Peyer's patch (tissue), 4 donors: Measurements from ENCODE around the gene VEGFA. TPM values are rescaled to one million over a fixed set of nuclear protein-coding genes. Genes with fewer than 3 reads are reported as not detected.
A peak's percentile ranks its signal among the peaks of the same experiment; 100 is the strongest.

Experiments
- DNase-seq, 3 donors: peaks; one replicate each; pipeline ENCODE4 v3.0.0-alpha.2; 2017 to 2019
- H3K27ac ChIP-seq, 4 donors: fragments of 200-600 bp; sonication (generic); one replicate each; pipeline ENCODE4 v1.5.1; 2016 to 2019
- H3K27me3 ChIP-seq, 2 donors: fragments of 200-600 bp; sonication (generic); one replicate each; pipeline ENCODE4 v1.5.1; 2019
- H3K36me3 ChIP-seq, 3 donors: fragments of 200-600 bp; sonication (generic); one replicate each; pipeline ENCODE4 v1.5.1; 2016 to 2019
- H3K4me1 ChIP-seq, 4 donors: fragments of 200-600 bp; sonication (generic); one replicate each; pipeline ENCODE4 v1.5.1; 2016 to 2019
- H3K4me3 ChIP-seq, 4 donors: fragments of 200-600 bp; sonication (generic); 1 replicate in 3 of 4; 2 replicates in 1 of 4; pipeline ENCODE4 v1.5.1; 2016 to 2019; ENCODE audit warnings: mild to moderate bottlenecking in 1 of 4
- H3K9me3 ChIP-seq, 4 donors: fragments of 200-600 bp; sonication (generic); one replicate each; pipeline ENCODE4 v1.5.1; 2016 to 2019; ENCODE audit warnings: mild to moderate bottlenecking in 1 of 4
- POLR2A ChIP-seq, 2 donors: fragments of 450-650 bp; IDR thresholded peaks; one replicate each; pipeline ENCODE4 v1.5.1; 2017; ENCODE audit warnings: antibody characterized with exemption in 2 of 2, mild to moderate bottlenecking in 2 of 2, moderate library complexity in 2 of 2
- total RNA-seq, 4 donors: library from RNA; depleted of rRNA; stranded (reverse); fragments of >200 nt; gene quantifications; one replicate each; pipeline ENCODE4 v1.1.0, GENCODE V29; 2016
- TF ChIP-seq, protein P1 (sequence below), 6 experiments: fragments of 450-650 bp in 4 of 6; fragments of 200-600 bp in 2 of 6; sonication (generic) in 1 of 6; IDR thresholded peaks; one replicate each; pipeline ENCODE4 v1.5.1; 2017 to 2019; ENCODE audit warnings: antibody characterized with exemption in 6 of 6, mild to moderate bottlenecking in 3 of 6, moderate library complexity in 1 of 6

The VEGFA gene
- total RNA-seq, 4 donors from 2014 or later = 202 to 663 (median 418) TPM

DNA sequence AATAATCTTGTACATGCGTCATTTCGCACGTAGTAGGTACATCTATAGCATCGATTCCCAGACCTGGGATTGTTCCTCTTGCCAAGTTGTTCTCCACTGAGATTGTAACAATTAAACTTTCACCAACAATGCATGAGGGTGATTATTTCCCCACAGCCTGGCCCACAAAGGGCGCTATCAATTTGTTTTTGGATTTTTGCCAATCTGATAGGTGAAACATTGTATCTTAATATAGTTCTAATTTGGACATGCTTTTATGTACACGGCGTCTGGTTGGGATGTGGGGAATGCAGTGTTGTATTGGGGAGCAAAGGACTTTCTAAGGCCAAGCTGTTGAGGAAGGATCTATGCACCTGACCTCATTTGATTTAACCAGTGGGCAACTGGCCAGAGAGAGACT, 59.5 kb downstream of the VEGFA start:
- H3K4me3 ChIP-seq = no peak overlapping the region
- no peaks in the 10 kb centered on the region for H3K36me3 ChIP-seq
- no peaks in the 10 kb centered on the region for H3K27me3 ChIP-seq
- no peak for DNase-seq
- no peak overlapping the region for H3K27ac ChIP-seq
- H3K4me1 ChIP-seq = peaks cover 0 to 52% (median 2%) of the 10 kb centered on the region in 4 donors
- TF ChIP-seq, protein P1, sequence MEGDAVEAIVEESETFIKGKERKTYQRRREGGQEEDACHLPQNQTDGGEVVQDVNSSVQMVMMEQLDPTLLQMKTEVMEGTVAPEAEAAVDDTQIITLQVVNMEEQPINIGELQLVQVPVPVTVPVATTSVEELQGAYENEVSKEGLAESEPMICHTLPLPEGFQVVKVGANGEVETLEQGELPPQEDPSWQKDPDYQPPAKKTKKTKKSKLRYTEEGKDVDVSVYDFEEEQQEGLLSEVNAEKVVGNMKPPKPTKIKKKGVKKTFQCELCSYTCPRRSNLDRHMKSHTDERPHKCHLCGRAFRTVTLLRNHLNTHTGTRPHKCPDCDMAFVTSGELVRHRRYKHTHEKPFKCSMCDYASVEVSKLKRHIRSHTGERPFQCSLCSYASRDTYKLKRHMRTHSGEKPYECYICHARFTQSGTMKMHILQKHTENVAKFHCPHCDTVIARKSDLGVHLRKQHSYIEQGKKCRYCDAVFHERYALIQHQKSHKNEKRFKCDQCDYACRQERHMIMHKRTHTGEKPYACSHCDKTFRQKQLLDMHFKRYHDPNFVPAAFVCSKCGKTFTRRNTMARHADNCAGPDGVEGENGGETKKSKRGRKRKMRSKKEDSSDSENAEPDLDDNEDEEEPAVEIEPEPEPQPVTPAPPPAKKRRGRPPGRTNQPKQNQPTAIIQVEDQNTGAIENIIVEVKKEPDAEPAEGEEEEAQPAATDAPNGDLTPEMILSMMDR (IDR thresholded peaks at IDR 0.05) = no peak
- TF ChIP-seq POLR2A (IDR thresholded peaks at IDR 0.05) = no peak
- no peaks in the 10 kb centered on the region for H3K9me3 ChIP-seq

DNA sequence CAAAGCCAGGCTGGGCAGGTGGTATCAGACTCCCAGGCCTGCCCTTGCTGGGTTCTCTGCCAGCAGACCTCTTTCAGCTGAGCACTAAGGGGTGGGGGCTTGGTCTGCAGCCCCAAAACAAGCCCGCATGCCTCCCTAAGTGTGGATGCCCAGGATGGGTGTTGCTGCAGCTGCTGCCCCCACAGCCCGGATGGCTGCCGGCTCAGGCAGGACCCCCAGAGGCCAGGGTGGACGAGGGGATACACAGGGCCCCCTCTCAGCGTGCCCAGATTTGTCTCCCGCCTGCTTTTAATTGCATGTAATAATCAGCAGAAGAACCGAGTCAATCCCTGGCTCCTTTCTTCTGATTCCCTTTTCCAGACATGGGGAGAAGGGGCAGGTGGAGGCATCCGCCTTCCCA, 60.8 kb downstream of the VEGFA start:
- no peaks in the 10 kb centered on the region for H3K27me3 ChIP-seq
- no peak for TF ChIP-seq POLR2A (IDR thresholded peaks at IDR 0.05)
- TF ChIP-seq, protein P1 (IDR thresholded peaks at IDR 0.05) = no peak
- no peaks in the 10 kb centered on the region for H3K9me3 ChIP-seq
- H3K36me3 ChIP-seq = no peaks in the 10 kb centered on the region
- H3K4me3 ChIP-seq = no peak overlapping the region
- no peak for DNase-seq
- peaks cover 0 to 40% (median 2%) of the 10 kb centered on the region in 4 donors for H3K4me1 ChIP-seq
- H3K27ac ChIP-seq = peak overlapping the region in 3 of 4 donors; percentile 54 to 66 (median 55)

- Histone ChIP-seq H3K4me1 (peaks cover 0 to 36% (median 2%) of the 10 kb centered on the region in 4 donors), H3K36me3 (no peaks in the 10 kb centered on the region), H3K4me3 (no peak overlapping the region), H3K27ac (peak overlapping the region in 3 of 4 donors; percentile 54 to 66 (median 55)), H3K9me3 (no peaks in the 10 kb centered on the region), H3K27me3 (no peaks in the 10 kb centered on the region)
- TF ChIP-seq, protein P1 (IDR thresholded peaks at IDR 0.05) = no peak
- TF ChIP-seq POLR2A (IDR thresholded peaks at IDR 0.05) = peak in 1 of 2 donors; percentile 35
- DNase-seq = peak in 1 of 3 donors; percentile 75
Observed at GRCh38 chr6:43831191-43831590, 61.2 kb downstream of the VEGFA start.

DNA sequence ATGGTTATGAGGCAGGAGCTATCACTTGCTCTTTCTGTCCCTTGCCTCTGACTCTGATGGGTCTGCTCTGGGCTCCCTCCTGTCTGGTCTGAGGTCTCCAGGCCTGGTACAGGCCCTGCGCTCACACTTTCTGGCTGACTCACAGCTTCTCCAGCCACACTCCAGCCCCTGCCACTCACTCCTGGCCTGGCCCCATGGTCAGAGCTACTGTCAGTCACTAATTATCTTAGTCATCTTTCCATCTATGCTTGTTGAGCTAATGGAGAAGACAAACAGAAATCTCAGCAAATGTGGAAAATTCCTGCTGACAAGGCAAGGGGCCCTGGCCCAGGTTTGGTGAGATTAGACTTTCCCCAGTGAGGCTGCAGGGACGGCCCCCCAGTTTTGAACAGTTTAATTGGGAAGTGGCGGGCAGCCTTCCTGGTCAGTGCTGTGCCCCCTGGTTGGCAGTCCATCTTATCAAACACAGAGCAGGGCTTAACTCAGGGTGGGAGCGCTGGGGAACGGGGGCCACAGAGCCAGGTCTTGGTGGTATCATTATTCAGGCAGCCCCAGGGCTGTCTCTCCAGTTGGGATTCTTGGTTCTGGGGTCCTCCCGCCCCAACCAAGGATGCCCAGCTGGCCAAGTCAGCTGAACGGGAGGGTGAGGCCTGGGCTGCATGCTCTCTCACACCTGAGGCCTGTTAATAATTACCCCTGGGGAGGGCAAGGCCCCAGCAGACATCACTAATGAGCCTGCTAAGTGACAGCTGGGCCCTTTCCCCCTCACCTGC, 63.4 kb downstream of the VEGFA start:
- TF ChIP-seq, protein P1 (IDR thresholded peaks at IDR 0.05) = no peak
- TF ChIP-seq POLR2A (IDR thresholded peaks at IDR 0.05) = no peak
- H3K27ac ChIP-seq = peak overlapping the region in 1 of 4 donors; percentile 1
- peaks cover 0 to 35% (median 2%) of the 10 kb centered on the region in 4 donors for H3K4me1 ChIP-seq
- no peaks in the 10 kb centered on the region for H3K27me3 ChIP-seq
- H3K36me3 ChIP-seq = no peaks in the 10 kb centered on the region
- H3K4me3 ChIP-seq = no peak overlapping the region
- DNase-seq = peak in 2 of 3 donors; percentile 76 to 84
- H3K9me3 ChIP-seq = no peaks in the 10 kb centered on the region

GRCh38 chr6:43833996-43834390, 64.0 kb downstream of the VEGFA start:
- Histone ChIP-seq H3K4me3 (no peak overlapping the region), H3K4me1 (peaks cover 0 to 38% (median 2%) of the 10 kb centered on the region in 4 donors), H3K9me3 (no peaks in the 10 kb centered on the region), H3K27me3 (no peaks in the 10 kb centered on the region), H3K27ac (no peak overlapping the region), H3K36me3 (no peaks in the 10 kb centered on the region)
- peak in 1 of 3 donors; percentile 25 for DNase-seq
- TF ChIP-seq, protein P1 (IDR thresholded peaks at IDR 0.05) = no peak
- TF ChIP-seq POLR2A (IDR thresholded peaks at IDR 0.05) = no peak
